ENCODE data around the gene COMMD9. TPM values are rescaled to one million over a fixed set of nuclear protein-coding genes. Genes with fewer than 3 reads are reported as not detected.

The COMMD9 gene
- polyA plus RNA-seq, 3 donors, result 105 to 238 (median 235) TPM

GRCh38 chr11:36312611-36313472 is 23.6 kb upstream of the COMMD9 start:
- peaks cover 0 to 3% (median 0%) of the 10 kb centered on the region in 7 donors for H3K9me3 Mint-ChIP-seq
- H3K36me3 Mint-ChIP-seq, result no peaks in the 10 kb centered on the region
- Histone ChIP-seq H3K79me2 (ENCODE audit: insufficient read depth, low read length) (no peaks in the 10 kb centered on the region), H3K27me3 (ENCODE audit: control insufficient read depth in 2 of 2, insufficient read depth in 2 of 2, low read length in 2 of 2) (peaks cover 0 to 5% of the 10 kb centered on the region in 2 donors), H4K20me1 (ENCODE audit: insufficient read depth, low read length) (no peaks in the 10 kb centered on the region), H3K9me3 (replicated peaks in 1 of 2; ENCODE audit: control insufficient read depth in 1 of 2, insufficient read depth in 1 of 2, low read length in 2 of 2) (no peaks in the 10 kb centered on the region), H3K4me2 (replicated peaks; ENCODE audit: extremely low read depth, low read length, poor library complexity, severe bottlenecking) (no peak overlapping the region), H3K4me1 (ENCODE audit: control insufficient read depth in 1 of 2, insufficient read depth in 2 of 2, low read length in 2 of 2) (no peaks in the 10 kb centered on the region), H3K9ac (ENCODE audit: insufficient read depth, low read length, poor library complexity, severe bottlenecking) (no peak overlapping the region), H3K27ac (ENCODE audit: low read depth in 1 of 2, low read length in 2 of 2) (no peak overlapping the region), H2AFZ (ENCODE audit: insufficient read depth, low read depth, low read length, poor library complexity, severe bottlenecking) (no peak overlapping the region), H3K36me3 (replicated peaks in 1 of 2; ENCODE audit: control insufficient read depth in 1 of 2, insufficient read depth in 2 of 2, low read length in 2 of 2) (no peaks in the 10 kb centered on the region), H3K4me3 (replicated peaks in 1 of 3; ENCODE audit: low read depth in 2 of 3, low read length in 3 of 3) (no peak overlapping the region)
- intact Hi-C loops (cut with micrococcal nuclease), result no loop called here
- peaks cover 0 to 12% (median 6%) of the 10 kb centered on the region in 3 donors for H3K27me3 Mint-ChIP-seq (ENCODE audit: low read depth in 3 of 3)
- H3K4me3 Mint-ChIP-seq, result no peak overlapping the region
- peaks cover 2% of the 10 kb centered on the region for H3K4me1 Mint-ChIP-seq
- 100% methylated on average over 3 of the region's 6 CpGs for WGBS (ENCODE audit: insufficient coverage)
- DNase-seq, result no peak
- no peak for TF ChIP-seq CTCF (IDR thresholded peaks at IDR 0.05)
- no peak overlapping the region for H3K27ac Mint-ChIP-seq

- Mint-ChIP-seq H3K4me1 (peaks cover 2% of the 10 kb centered on the region), H3K27ac (no peak overlapping the region), H3K27me3 (ENCODE audit: low read depth in 3 of 3) (peaks cover 0 to 12% (median 6%) of the 10 kb centered on the region in 3 donors), H3K9me3 (peaks cover 0 to 3% (median 0%) of the 10 kb centered on the region in 7 donors), H3K36me3 (no peaks in the 10 kb centered on the region), H3K4me3 (no peak overlapping the region)
- Histone ChIP-seq H3K4me2 (replicated peaks; ENCODE audit: extremely low read depth, low read length, poor library complexity, severe bottlenecking) (no peak overlapping the region), H3K4me1 (ENCODE audit: control insufficient read depth in 1 of 2, insufficient read depth in 2 of 2, low read length in 2 of 2) (no peaks in the 10 kb centered on the region), H3K36me3 (replicated peaks in 1 of 2; ENCODE audit: control insufficient read depth in 1 of 2, insufficient read depth in 2 of 2, low read length in 2 of 2) (no peaks in the 10 kb centered on the region), H3K27me3 (ENCODE audit: control insufficient read depth in 2 of 2, insufficient read depth in 2 of 2, low read length in 2 of 2) (peaks cover 0 to 5% of the 10 kb centered on the region in 2 donors), H2AFZ (ENCODE audit: insufficient read depth, low read depth, low read length, poor library complexity, severe bottlenecking) (no peak overlapping the region), H3K9ac (ENCODE audit: insufficient read depth, low read length, poor library complexity, severe bottlenecking) (no peak overlapping the region), H3K27ac (ENCODE audit: low read depth in 1 of 2, low read length in 2 of 2) (no peak overlapping the region), H3K4me3 (replicated peaks in 1 of 3; ENCODE audit: low read depth in 2 of 3, low read length in 3 of 3) (no peak overlapping the region), H3K79me2 (ENCODE audit: insufficient read depth, low read length) (no peaks in the 10 kb centered on the region), H4K20me1 (ENCODE audit: insufficient read depth, low read length) (no peaks in the 10 kb centered on the region), H3K9me3 (replicated peaks in 1 of 2; ENCODE audit: control insufficient read depth in 1 of 2, insufficient read depth in 1 of 2, low read length in 2 of 2) (no peaks in the 10 kb centered on the region)
- intact Hi-C loops (cut with micrococcal nuclease), result no loop called here
- WGBS (ENCODE audit: insufficient coverage), result 100% methylated on average over 1 of the region's 4 CpGs
- TF ChIP-seq CTCF (IDR thresholded peaks at IDR 0.05), result no peak
- no peak for DNase-seq
These were observed 22.8 kb upstream of the COMMD9 start for GRCh38 chr11:36311926-36312595.

All from CD14-positive monocyte (primary cell).